CD4-positive, alpha-beta T cell (primary cell): ENCODE data around the gene ELP1. TPM values are rescaled to one million over a fixed set of nuclear protein-coding genes. Genes with fewer than 3 reads are reported as not detected.
"Not testable (repeated sequence)": the region's sequence is repeated elsewhere in the genome, so short reads cannot be mapped to it uniquely, and the experiment has no call there.

Experiments
- ATAC-seq: fragments of 200-7000 bp; cut with Tn5 transposase; one replicate; pipeline ENCODE4 v1.10.0; 2022; ENCODE audit warnings: mild to moderate bottlenecking; ENCODE audit not compliant: poor library complexity
- CTCF ChIA-PET: fragments of 350-600 bp; sonication (Branson Sonifier 250); formaldehyde crosslinking; loops from one replicate; lab custom pipeline; 2021; ENCODE audit warnings: antibody characterized with exemption, inconsistent platforms; lab: Charles Lee
- POLR2A ChIA-PET: fragments of 350-600 bp; sonication (Branson Sonifier 250); formaldehyde crosslinking; loops from one replicate; lab custom pipeline; 2021; ENCODE audit warnings: antibody characterized with exemption, inconsistent platforms; lab: Charles Lee
- DNase-seq, 14 experiments: peaks; one replicate each; pipeline ENCODE4 v3.0.0-alpha.2; 2013 to 2020; ENCODE audit warnings: mixed read lengths in 2 of 14
- H3K27ac ChIP-seq, 2 donors: one replicate each; pipeline versions ENCODE4 v1.5.1 to v1.7.0; 2013; ENCODE audit warnings: low read length in 2 of 2, low read depth in 1 of 2, mild to moderate bottlenecking in 1 of 2
- H3K27me3 ChIP-seq, 2 experiments: 1 replicate in 1 of 2; 2 replicates in 1 of 2; pipeline versions ENCODE4 v1.6.1 to v1.7.0; 2013; ENCODE audit warnings: low read length in 2 of 2, control low read depth in 1 of 2, mild to moderate bottlenecking in 1 of 2, moderate library complexity in 1 of 2; ENCODE audit not compliant: insufficient read depth in 2 of 2, control insufficient read depth in 1 of 2
- H3K36me3 ChIP-seq: one replicate; pipeline ENCODE4 v1.6.1; 2013; ENCODE audit warnings: low read length, control low read depth; ENCODE audit not compliant: insufficient read depth
- H3K4me1 ChIP-seq: one replicate; pipeline ENCODE4 v1.6.1; 2013; ENCODE audit warnings: low read length, control low read depth; ENCODE audit not compliant: insufficient read depth
- H3K4me3 ChIP-seq: one replicate; pipeline ENCODE4 v1.5.1; 2013; ENCODE audit warnings: mild to moderate bottlenecking, low read length, moderate library complexity
- H3K9me3 ChIP-seq, 2 experiments: 1 replicate in 1 of 2; 2 replicates in 1 of 2; pipeline versions ENCODE4 v1.6.1 to v1.7.0; 2013; ENCODE audit warnings: low read length in 2 of 2, mild to moderate bottlenecking in 2 of 2, control low read depth in 1 of 2, moderate library complexity in 1 of 2; ENCODE audit not compliant: control insufficient read depth in 1 of 2, insufficient read depth in 1 of 2
- H3K27ac Mint-ChIP-seq: one replicate; pipeline ENCODE4 v1.8.0; 2020; ENCODE audit warnings: mixed read lengths
- H3K27me3 Mint-ChIP-seq: one replicate; pipeline ENCODE4 v1.8.0; 2021; ENCODE audit warnings: mixed read lengths
- H3K36me3 Mint-ChIP-seq: one replicate; pipeline ENCODE4 v1.8.0; 2021; ENCODE audit warnings: low read depth, mixed read lengths
- H3K4me1 Mint-ChIP-seq: one replicate; pipeline ENCODE4 v1.8.0; 2021; ENCODE audit warnings: low read depth, mixed read lengths
- H3K4me3 Mint-ChIP-seq: one replicate; pipeline ENCODE4 v1.8.0; 2020; ENCODE audit warnings: mild to moderate bottlenecking, mixed read lengths
- H3K9me3 Mint-ChIP-seq: one replicate; pipeline ENCODE4 v1.8.0; 2020; ENCODE audit warnings: mixed read lengths
- intact Hi-C, 2 experiments: fragments of 100-400 bp; cut with DNase I in 1 of 2; cut with micrococcal nuclease in 1 of 2; formaldehyde crosslinking; loops; one replicate each; pipeline versions ENCODE4 v1.15.1 to v1.9.0; 2023 to 2025; cut with DNase I, micrococcal nuclease
- total RNA-seq, 174 experiments: library from RNA in 2 of 174; stranded (reverse) in 2 of 174; gene quantifications; one replicate each; pipeline ENCODE4 v1.2.3 and lab custom pipeline; 2021 to 2026
- TF ChIP-seq, protein P1 (sequence below): fragments of 200-600 bp; IDR thresholded peaks from one replicate; pipeline ENCODE4 v1.8.0; 2022; ENCODE audit warnings: antibody characterized with exemption, mild to moderate bottlenecking

The ELP1 gene
- total RNA-seq, 2 experiments from 2014 or later: 19.2 to 20.8 TPM

DNA sequence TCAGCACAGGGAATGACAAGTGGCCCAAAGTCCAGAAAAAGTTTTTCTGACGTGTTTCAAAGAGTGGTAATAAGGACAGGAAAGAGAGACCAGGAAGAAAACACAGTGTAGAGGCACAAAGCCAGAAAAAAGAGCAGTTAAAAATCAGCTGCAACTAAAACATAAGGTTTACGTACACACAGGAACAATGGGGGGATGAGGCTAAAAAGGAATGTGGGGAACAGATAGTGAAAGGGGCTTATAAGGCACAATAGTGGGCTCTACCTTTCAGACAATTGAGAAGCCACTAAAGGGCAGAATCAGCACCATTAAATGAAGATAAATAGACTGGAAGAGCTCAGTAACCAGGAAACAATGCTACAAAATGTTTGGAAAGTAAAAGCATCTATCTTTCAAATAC is 5.5 kb downstream of the ELP1 start:
- intact Hi-C loops: no loop called here
- ChIA-PET POLR2A (no interaction called here), CTCF (no interaction called here)
- Mint-ChIP-seq H3K4me1 (peaks cover 31% of the 10 kb centered on the region), H3K9me3 (no peaks in the 10 kb centered on the region), H3K4me3 (no peak overlapping the region), H3K27ac (no peak overlapping the region), H3K36me3 (peaks cover 73% of the 10 kb centered on the region), H3K27me3 (no peaks in the 10 kb centered on the region)
- ATAC-seq (no peak), DNase-seq (no peak)
- Histone ChIP-seq H3K27me3 (no peaks in the 10 kb centered on the region), H3K4me1 (peaks cover 13% of the 10 kb centered on the region), H3K9me3 (no peaks in the 10 kb centered on the region), H3K27ac (no peak overlapping the region), H3K36me3 (peaks cover 70% of the 10 kb centered on the region), H3K4me3 (no peak overlapping the region)
- TF ChIP-seq, protein P1, sequence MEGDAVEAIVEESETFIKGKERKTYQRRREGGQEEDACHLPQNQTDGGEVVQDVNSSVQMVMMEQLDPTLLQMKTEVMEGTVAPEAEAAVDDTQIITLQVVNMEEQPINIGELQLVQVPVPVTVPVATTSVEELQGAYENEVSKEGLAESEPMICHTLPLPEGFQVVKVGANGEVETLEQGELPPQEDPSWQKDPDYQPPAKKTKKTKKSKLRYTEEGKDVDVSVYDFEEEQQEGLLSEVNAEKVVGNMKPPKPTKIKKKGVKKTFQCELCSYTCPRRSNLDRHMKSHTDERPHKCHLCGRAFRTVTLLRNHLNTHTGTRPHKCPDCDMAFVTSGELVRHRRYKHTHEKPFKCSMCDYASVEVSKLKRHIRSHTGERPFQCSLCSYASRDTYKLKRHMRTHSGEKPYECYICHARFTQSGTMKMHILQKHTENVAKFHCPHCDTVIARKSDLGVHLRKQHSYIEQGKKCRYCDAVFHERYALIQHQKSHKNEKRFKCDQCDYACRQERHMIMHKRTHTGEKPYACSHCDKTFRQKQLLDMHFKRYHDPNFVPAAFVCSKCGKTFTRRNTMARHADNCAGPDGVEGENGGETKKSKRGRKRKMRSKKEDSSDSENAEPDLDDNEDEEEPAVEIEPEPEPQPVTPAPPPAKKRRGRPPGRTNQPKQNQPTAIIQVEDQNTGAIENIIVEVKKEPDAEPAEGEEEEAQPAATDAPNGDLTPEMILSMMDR: no peak

DNA sequence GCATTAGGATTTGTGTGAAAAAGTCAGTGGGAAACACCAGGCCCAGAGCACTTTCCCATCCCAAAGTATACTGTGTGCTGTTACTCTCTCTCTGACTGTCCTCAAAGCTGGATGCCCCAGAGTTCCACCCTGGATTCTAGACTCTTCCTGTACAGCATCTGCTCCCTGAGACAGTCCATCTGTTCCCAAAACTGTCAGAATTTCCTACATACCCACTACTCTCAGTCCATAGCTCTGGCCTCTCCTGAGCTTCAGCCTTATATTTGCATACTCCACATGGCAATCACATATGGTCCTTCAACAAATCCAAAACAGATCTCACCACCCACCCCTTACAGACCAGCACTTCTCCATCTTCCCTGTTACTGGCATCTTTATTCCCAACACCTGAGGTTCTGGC is 9.5 kb downstream of the ELP1 start:
- ATAC-seq (no peak), DNase-seq (no peak)
- CTCF ChIA-PET: no interaction called here
- Histone ChIP-seq H3K4me1 (no peaks in the 10 kb centered on the region), H3K4me3 (no peak overlapping the region), H3K27ac (no peak overlapping the region), H3K27me3 (no peaks in the 10 kb centered on the region), H3K9me3 (no peaks in the 10 kb centered on the region), H3K36me3 (peaks cover 83% of the 10 kb centered on the region)
- POLR2A ChIA-PET: no interaction called here
- no peak overlapping the region for H3K4me3 Mint-ChIP-seq
- H3K27me3 Mint-ChIP-seq: no peaks in the 10 kb centered on the region
- peaks cover 96% of the 10 kb centered on the region for H3K36me3 Mint-ChIP-seq
- H3K27ac Mint-ChIP-seq: no peak overlapping the region
- TF ChIP-seq, protein P1: no peak
- intact Hi-C loops: no loop called here
- H3K9me3 Mint-ChIP-seq: no peaks in the 10 kb centered on the region
- peaks cover 4% of the 10 kb centered on the region for H3K4me1 Mint-ChIP-seq

DNA sequence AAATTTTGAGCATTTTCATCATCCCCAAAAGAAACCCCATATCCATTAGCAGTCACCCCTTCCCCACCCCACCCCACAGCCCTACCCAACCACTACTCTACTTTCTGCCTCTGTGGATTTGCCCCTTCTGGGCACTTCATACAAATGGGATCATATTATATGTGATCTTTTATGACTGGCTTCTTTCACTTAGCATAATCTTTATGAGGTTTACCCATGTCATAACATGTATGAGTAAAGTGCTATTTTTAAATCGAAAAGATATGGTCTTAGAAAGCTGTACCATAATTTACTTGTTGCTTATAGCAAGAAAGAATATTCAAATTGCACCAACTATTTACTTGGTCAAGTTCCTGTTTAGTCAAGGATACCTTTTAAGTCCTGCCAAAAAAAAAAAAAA is 12.7 kb downstream of the ELP1 start:
- intact Hi-C loops: no loop called here
- no peak overlapping the region for H3K4me3 ChIP-seq
- no peaks in the 10 kb centered on the region for H3K9me3 ChIP-seq
- Mint-ChIP-seq H3K9me3 (no peaks in the 10 kb centered on the region), H3K36me3 (peaks cover 98% of the 10 kb centered on the region), H3K4me1 (no peaks in the 10 kb centered on the region), H3K27me3 (no peaks in the 10 kb centered on the region), H3K4me3 (no peak overlapping the region), H3K27ac (no peak overlapping the region)
- no peak overlapping the region for H3K27ac ChIP-seq
- peaks cover 69% of the 10 kb centered on the region for H3K36me3 ChIP-seq
- ChIA-PET CTCF (interaction anchor here (0.7 kb wide), 1 partner anchor 48 kb away, joined by 3 read pairs; no protein-coding TSS in a partner anchor), POLR2A (no interaction called here)
- DNase-seq: no peak
- TF ChIP-seq, protein P1: no peak
- no peaks in the 10 kb centered on the region for H3K4me1 ChIP-seq
- ATAC-seq: no peak
- no peaks in the 10 kb centered on the region for H3K27me3 ChIP-seq

DNA sequence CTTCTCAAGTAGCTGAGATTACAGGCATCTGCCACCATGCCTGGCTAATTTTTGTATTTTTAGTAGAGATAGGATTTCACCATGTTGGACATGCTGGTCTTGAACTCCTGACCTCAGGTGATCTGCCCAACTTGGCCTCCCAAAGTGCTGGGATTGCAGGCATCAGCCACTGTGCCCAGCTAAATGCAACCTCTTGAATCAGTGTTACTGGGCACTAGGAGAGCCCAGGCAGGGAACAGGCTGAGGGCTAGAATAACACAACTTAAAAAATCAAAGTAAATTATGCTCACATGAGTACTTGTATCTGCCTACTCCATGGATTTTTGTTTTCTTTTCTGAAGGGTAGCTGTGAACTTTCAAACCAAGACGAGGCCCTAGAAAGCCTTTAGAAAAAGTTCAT is 13.5 kb downstream of the ELP1 start:
- intact Hi-C loops: not testable (repeated sequence)

More for the DNA sequence above, 13.5 kb downstream of the ELP1 start:
- POLR2A ChIA-PET, H3K9me3 ChIP-seq, H3K27me3 ChIP-seq, H3K4me3 ChIP-seq, H3K9me3 Mint-ChIP-seq, H3K4me1 ChIP-seq, H3K4me1 Mint-ChIP-seq, H3K27ac Mint-ChIP-seq, H3K27me3 Mint-ChIP-seq, ATAC-seq, H3K4me3 Mint-ChIP-seq, DNase-seq, H3K27ac ChIP-seq: not testable (repeated sequence)
- H3K36me3 ChIP-seq: peaks cover 68% of the 10 kb centered on the region
- peaks cover 98% of the 10 kb centered on the region for H3K36me3 Mint-ChIP-seq
- CTCF ChIA-PET: interaction anchor here (0.7 kb wide), 1 partner anchor 10 kb away, joined by 3 read pairs; no protein-coding TSS in a partner anchor
